Activated B cell treated with CpG ODN at 0.5 μM for 24 hours (primary cell): ENCODE data around the gene ANKRD44. TPM values are rescaled to one million over a fixed set of nuclear protein-coding genes. Genes with fewer than 3 reads are reported as not detected.

Source experiments
- ATAC-seq: fragments of 200-7000 bp; cut with Tn5 transposase; one replicate; pipeline ENCODE4 v1.10.0; 2021; ENCODE audit warnings: low read depth, mild to moderate bottlenecking, moderate library complexity
- CTCF ChIA-PET: fragments of 350-600 bp; sonication (Branson Sonifier 250); formaldehyde crosslinking; loops from one replicate; lab custom pipeline; 2021; ENCODE audit warnings: antibody characterized with exemption; lab: Charles Lee
- POLR2A ChIA-PET: fragments of 350-600 bp; sonication (Branson Sonifier 250); formaldehyde crosslinking; loops from one replicate; lab custom pipeline; 2021; ENCODE audit warnings: antibody characterized with exemption; lab: Charles Lee
- DNase-seq: peaks from one replicate; pipeline ENCODE4 v3.0.0; 2022
- H3K27ac Mint-ChIP-seq: one replicate; pipeline ENCODE4 v1.8.0; 2020; ENCODE audit warnings: mixed read lengths
- H3K27me3 Mint-ChIP-seq: one replicate; pipeline ENCODE4 v1.8.0; 2021; ENCODE audit warnings: mixed read lengths
- H3K36me3 Mint-ChIP-seq: one replicate; pipeline ENCODE4 v1.8.0; 2021; ENCODE audit warnings: low read depth, mixed read lengths
- H3K4me1 Mint-ChIP-seq: one replicate; pipeline ENCODE4 v1.8.0; 2021; ENCODE audit warnings: mixed read lengths
- H3K4me3 Mint-ChIP-seq: one replicate; pipeline ENCODE4 v1.8.0; 2020; ENCODE audit warnings: mild to moderate bottlenecking, mixed read lengths
- H3K9me3 Mint-ChIP-seq: one replicate; pipeline ENCODE4 v1.8.0; 2020; ENCODE audit warnings: mixed read lengths
- CTCF ChIP-seq: fragments of 200-600 bp; IDR thresholded peaks from one replicate; pipeline ENCODE4 v1.8.0; 2022; ENCODE audit warnings: antibody characterized with exemption, mild to moderate bottlenecking
- intact Hi-C: fragments of 100-400 bp; cut with micrococcal nuclease; formaldehyde crosslinking; loops from one replicate; pipeline ENCODE4 v1.15.1; 2024
- total RNA-seq: library from RNA; stranded (reverse); gene quantifications from 2 replicates; pipeline ENCODE4 v1.2.3, GENCODE V29; 2022

Gene ANKRD44
- total RNA-seq, 1 donor from 2014 or later, result 185 TPM

GRCh38 chr2:197251576-197251975 is 59.0 kb downstream of the ANKRD44 start:
- Mint-ChIP-seq H3K4me3 (no peak overlapping the region), H3K4me1 (peaks cover 84% of the 10 kb centered on the region), H3K9me3 (no peaks in the 10 kb centered on the region), H3K27ac (peak overlapping the region; percentile 59), H3K36me3 (peaks cover 28% of the 10 kb centered on the region), H3K27me3 (no peaks in the 10 kb centered on the region)
- intact Hi-C loops, result loop anchor here (10.0 kb wide), 1 partner anchor 123 kb away; no protein-coding TSS in a partner anchor
- ChIA-PET POLR2A (interaction anchor here (2.0 to 3.4 kb wide), 2 partner anchors 11 to 14 kb away, joined by 7 to 10 read pairs; no protein-coding TSS in a partner anchor), CTCF (interaction anchor here (1.4 kb wide), 1 partner anchor 61 kb away, joined by 6 read pairs; no protein-coding TSS in a partner anchor)
- no peak for TF ChIP-seq CTCF
- DNase-seq (no peak), ATAC-seq (no peak)

- intact Hi-C loops, result loop anchor here (10.0 kb wide), 1 partner anchor 124 kb away; no protein-coding TSS in a partner anchor
- ChIA-PET POLR2A (interaction anchor here (1.2 to 3.4 kb wide), 3 partner anchors 10 to 57 kb away, joined by 4 to 10 read pairs (median 7); no protein-coding TSS in a partner anchor), CTCF (interaction anchor here (1.4 kb wide), 1 partner anchor 61 kb away, joined by 6 read pairs; no protein-coding TSS in a partner anchor)
- Mint-ChIP-seq H3K4me3 (no peak overlapping the region), H3K27ac (peak overlapping the region; percentile 53), H3K4me1 (peaks cover 83% of the 10 kb centered on the region), H3K36me3 (peaks cover 31% of the 10 kb centered on the region), H3K27me3 (no peaks in the 10 kb centered on the region), H3K9me3 (no peaks in the 10 kb centered on the region)
- ATAC-seq (no peak), DNase-seq (no peak)
- no peak for TF ChIP-seq CTCF
These were observed 59.4 kb downstream of the ANKRD44 start for GRCh38 chr2:197251163-197251562.

GRCh38 chr2:197250084-197250397 is 60.5 kb downstream of the ANKRD44 start:
- ATAC-seq, result no peak
- TF ChIP-seq CTCF, result no peak
- POLR2A ChIA-PET, result interaction anchor here (0.6 to 3.4 kb wide), 5 partner anchors 9 to 58 kb away, joined by 3 to 10 read pairs (median 6); no protein-coding TSS in a partner anchor

GRCh38 chr2:197249381-197250083 is 61.0 kb downstream of the ANKRD44 start:
- Mint-ChIP-seq H3K4me1 (peaks cover 78% of the 10 kb centered on the region), H3K4me3 (no peak overlapping the region), H3K27me3 (no peaks in the 10 kb centered on the region), H3K9me3 (no peaks in the 10 kb centered on the region), H3K27ac (peak overlapping the region; percentile 79), H3K36me3 (peaks cover 33% of the 10 kb centered on the region)
- ChIA-PET POLR2A (interaction anchor here (1.1 to 3.4 kb wide), 6 partner anchors 9 to 61 kb away, joined by 3 to 10 read pairs (median 3); partner anchors contain the start of gene ANKRD44), CTCF (interaction anchor here (1.2 to 1.3 kb wide), 2 partner anchors 43 to 62 kb away, joined by 3 to 4 read pairs; no protein-coding TSS in a partner anchor)
- no peak for DNase-seq
- intact Hi-C loops, result loop anchor here (1.0 to 10.0 kb wide), 2 partner anchors 8 to 125 kb away; no protein-coding TSS in a partner anchor
- TF ChIP-seq CTCF, result no peak
- ATAC-seq, result no peak

More at GRCh38 chr2:197250084-197250397, 60.5 kb downstream of the ANKRD44 start:
- H3K4me3 Mint-ChIP-seq, result no peak overlapping the region
- H3K27ac Mint-ChIP-seq, result peak overlapping the region; percentile 71
- intact Hi-C loops, result loop anchor here (1.0 to 10.0 kb wide), 2 partner anchors 9 to 125 kb away; no protein-coding TSS in a partner anchor
- CTCF ChIA-PET, result interaction anchor here (1.4 kb wide), 1 partner anchor 59 kb away, joined by 6 read pairs; no protein-coding TSS in a partner anchor
- H3K36me3 Mint-ChIP-seq, result peaks cover 33% of the 10 kb centered on the region
- DNase-seq, result no peak
- H3K27me3 Mint-ChIP-seq, result no peaks in the 10 kb centered on the region
- H3K4me1 Mint-ChIP-seq, result peaks cover 79% of the 10 kb centered on the region
- no peaks in the 10 kb centered on the region for H3K9me3 Mint-ChIP-seq

- ChIA-PET CTCF (interaction anchor here (1.2 to 1.3 kb wide), 2 partner anchors 42 to 63 kb away, joined by 3 to 4 read pairs; no protein-coding TSS in a partner anchor), POLR2A (interaction anchor here (0.6 to 3.4 kb wide), 7 partner anchors 8 to 1688 kb away, joined by 3 to 10 read pairs (median 3); partner anchors contain the start of gene ANKRD44)
- H3K36me3 Mint-ChIP-seq, result peaks cover 39% of the 10 kb centered on the region
- H3K27ac Mint-ChIP-seq, result peak overlapping the region; percentile 79
- DNase-seq (no peak), ATAC-seq (peak; percentile 53)
- no peaks in the 10 kb centered on the region for H3K27me3 Mint-ChIP-seq
- H3K4me3 Mint-ChIP-seq, result peak overlapping the region; percentile 42
- no peaks in the 10 kb centered on the region for H3K9me3 Mint-ChIP-seq
- intact Hi-C loops, result no loop called here
- peaks cover 78% of the 10 kb centered on the region for H3K4me1 Mint-ChIP-seq
- TF ChIP-seq CTCF, result no peak
These were observed 62.0 kb downstream of the ANKRD44 start for GRCh38 chr2:197248623-197249022.
